Right ventricle myocardium inferior (tissue), 1 donor: ENCODE results near the gene THUMPD2. TPM values are rescaled to one million over a fixed set of nuclear protein-coding genes. Genes with fewer than 3 reads are reported as not detected.

Source experiments
- ATAC-seq: fragments of 200-7000 bp; cut with Tn5 transposase; one replicate; pipeline ENCODE4 v1.9.1; 2020; ENCODE audit warnings: mild to moderate bottlenecking, moderate library complexity
- DNase-seq: peaks from one replicate; pipeline ENCODE4 v3.0.0; 2021; ENCODE audit errors: missing footprints
- intact Hi-C: fragments of 100-400 bp; cut with DNase I; formaldehyde crosslinking; loops from one replicate; pipeline ENCODE4 v1.11.0; 2022
- total RNA-seq: library from RNA; stranded (reverse); fragmentation: NEBNext Ultra II Directional; extraction: Animal tissue kit (Norgen Biotek cat#: 25700); gene quantifications from one replicate; pipeline ENCODE4 v1.2.1, GENCODE V29; 2021
- donor health status: DM: no; HTN: yes; CAD: no; lungs with severe emphysema.

The THUMPD2 gene
- total RNA-seq, 1 donor from 2014 or later = 6.0 TPM

- intact Hi-C loops = loop anchor here (5.0 to 10.0 kb wide), 2 partner anchors 210 to 287 kb away; partner anchors contain the start of gene MAP4K3
- ATAC-seq = no peak
- no peak for DNase-seq
These were observed 54.3 kb downstream of the THUMPD2 start for GRCh38 chr2:39724828-39725144.

GRCh38 chr2:39723946-39724827 is 54.9 kb downstream of the THUMPD2 start:
- DNase-seq (no peak), ATAC-seq (peak; percentile 67)
- intact Hi-C loops = loop anchor here (5.0 to 10.0 kb wide), 2 partner anchors 209 to 287 kb away; partner anchors contain the start of gene MAP4K3

GRCh38 chr2:39723497-39723896 is 55.6 kb downstream of the THUMPD2 start:
- no peak for DNase-seq
- ATAC-seq = peak; percentile 17
- intact Hi-C loops = loop anchor here (5.0 to 10.0 kb wide), 2 partner anchors 209 to 286 kb away; partner anchors contain the start of gene MAP4K3

- no peak for DNase-seq
- intact Hi-C loops = loop anchor here (5.0 to 10.0 kb wide), 2 partner anchors 206 to 284 kb away; partner anchors contain the start of gene MAP4K3
- no peak for ATAC-seq
These were observed 58.1 kb downstream of the THUMPD2 start for GRCh38 chr2:39720970-39721369.

- intact Hi-C loops = no loop called here
- ATAC-seq = no peak
These were observed 59.7 kb downstream of the THUMPD2 start for GRCh38 chr2:39719317-39719716.

DNA sequence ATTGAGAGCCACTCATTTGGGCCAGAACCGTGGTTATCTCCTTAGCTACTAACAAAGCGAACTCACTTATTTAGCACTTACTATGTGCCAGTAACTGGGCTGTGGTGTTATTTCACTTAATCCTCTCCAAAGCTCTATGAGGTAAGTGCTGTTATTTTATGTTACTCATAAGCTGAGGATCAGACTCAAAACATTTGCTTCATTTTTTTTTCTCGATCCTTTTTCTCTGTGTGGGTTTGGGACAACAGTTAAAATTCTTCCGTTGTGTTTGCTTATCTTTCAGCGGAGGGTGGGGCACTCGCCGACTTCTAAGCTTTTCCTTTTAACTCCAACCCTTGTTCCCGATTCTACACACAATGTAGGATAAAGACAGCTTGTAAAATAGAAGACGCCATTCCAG is 60.6 kb downstream of the THUMPD2 start:
- intact Hi-C loops = no loop called here
- no peak for ATAC-seq
- no peak for DNase-seq

More at GRCh38 chr2:39719317-39719716, 59.7 kb downstream of the THUMPD2 start:
- DNase-seq = peak; percentile 53

DNA sequence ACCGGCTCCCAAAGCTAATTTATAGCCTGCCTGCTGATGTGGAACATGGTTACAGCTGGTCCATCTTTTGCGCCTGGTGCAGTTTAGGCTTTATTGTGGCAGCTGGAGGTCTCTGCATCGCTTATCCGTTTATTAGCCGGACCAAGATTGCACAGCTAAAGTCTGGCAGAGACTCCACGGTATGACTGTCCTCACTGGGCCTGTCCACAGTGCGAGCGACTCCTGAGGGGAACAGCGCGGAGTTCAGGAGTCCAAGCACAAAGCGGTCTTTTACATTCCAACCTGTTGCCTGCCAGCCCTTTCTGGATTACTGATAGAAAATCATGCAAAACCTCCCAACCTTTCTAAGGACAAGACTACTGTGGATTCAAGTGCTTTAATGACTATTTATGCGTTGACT is 62.0 kb downstream of the THUMPD2 start:
- DNase-seq (no peak), ATAC-seq (no peak)
- intact Hi-C loops = no loop called here

- intact Hi-C loops = no loop called here
- DNase-seq (no peak), ATAC-seq (no peak)
These were observed 63.2 kb downstream of the THUMPD2 start for GRCh38 chr2:39715822-39716221.

GRCh38 chr2:39715095-39715494 is 64.0 kb downstream of the THUMPD2 start:
- ATAC-seq = no peak
- intact Hi-C loops = no loop called here
- no peak for DNase-seq

DNA sequence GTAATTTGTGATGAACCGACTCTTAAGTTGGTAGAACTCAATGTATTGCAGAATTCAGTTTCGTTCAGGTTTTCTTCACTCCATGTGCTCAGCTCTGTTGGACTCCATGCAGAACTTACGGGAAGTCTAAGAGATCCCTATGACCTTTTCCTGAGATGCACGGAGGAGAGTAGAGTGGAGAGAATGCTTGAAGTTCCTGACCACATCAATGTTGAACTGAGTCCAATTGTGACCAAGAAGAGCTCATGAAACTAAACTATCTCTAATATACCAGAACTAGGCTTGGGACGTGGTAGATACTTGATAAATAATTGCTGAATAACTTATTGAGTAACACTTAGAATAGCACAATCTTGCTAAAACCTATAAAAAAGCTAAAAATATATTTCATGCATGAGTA is 66.1 kb downstream of the THUMPD2 start:
- intact Hi-C loops = no loop called here
- DNase-seq (no peak), ATAC-seq (no peak)

- DNase-seq = no peak
- intact Hi-C loops = no loop called here
- no peak for ATAC-seq
These were observed 68.3 kb downstream of the THUMPD2 start for GRCh38 chr2:39710807-39711206.

DNA sequence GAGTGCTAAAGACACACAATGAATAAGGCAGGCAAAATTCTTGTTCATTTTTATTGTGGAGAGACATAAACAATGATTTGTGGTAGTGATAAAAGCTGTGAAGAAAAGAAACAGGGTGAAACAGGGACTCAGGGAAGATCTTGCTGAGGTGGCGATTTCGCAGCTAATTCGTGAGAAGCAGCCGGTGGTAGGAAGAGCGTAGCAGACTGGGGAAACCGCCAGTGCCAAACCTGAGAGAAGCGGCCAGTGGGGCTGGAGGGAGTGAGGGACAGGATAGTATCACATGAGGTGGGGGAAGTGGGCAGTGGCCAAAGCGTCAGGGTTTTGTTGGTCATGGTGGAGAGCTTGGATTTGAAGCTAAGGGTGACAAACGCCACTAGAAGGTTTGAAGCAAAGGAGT is 71.1 kb downstream of the THUMPD2 start:
- intact Hi-C loops = no loop called here
- no peak for ATAC-seq
- DNase-seq = no peak

GRCh38 chr2:39706945-39707344 is 72.1 kb downstream of the THUMPD2 start:
- ATAC-seq (no peak), DNase-seq (no peak)
- intact Hi-C loops = no loop called here

DNA sequence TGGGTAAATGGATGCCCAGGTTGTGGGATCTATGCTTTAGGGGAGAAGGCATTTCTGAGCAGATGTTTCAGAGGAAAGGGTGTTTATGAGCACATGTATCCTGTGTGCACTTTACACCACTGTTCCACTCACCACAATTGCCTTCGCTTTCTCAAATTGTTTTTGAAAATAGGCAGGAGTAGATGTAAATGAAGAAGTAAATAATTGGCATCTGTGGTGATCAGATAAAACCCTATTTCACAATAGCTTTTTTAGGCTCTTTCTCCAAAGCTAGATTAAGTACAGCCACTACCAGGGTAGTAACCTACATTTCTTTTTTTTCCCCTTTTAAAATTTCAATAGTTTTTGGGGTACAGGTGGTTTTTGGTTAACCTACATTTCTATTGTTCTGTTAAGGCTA is 72.7 kb downstream of the THUMPD2 start:
- intact Hi-C loops = no loop called here
- no peak for DNase-seq
- no peak for ATAC-seq

DNA sequence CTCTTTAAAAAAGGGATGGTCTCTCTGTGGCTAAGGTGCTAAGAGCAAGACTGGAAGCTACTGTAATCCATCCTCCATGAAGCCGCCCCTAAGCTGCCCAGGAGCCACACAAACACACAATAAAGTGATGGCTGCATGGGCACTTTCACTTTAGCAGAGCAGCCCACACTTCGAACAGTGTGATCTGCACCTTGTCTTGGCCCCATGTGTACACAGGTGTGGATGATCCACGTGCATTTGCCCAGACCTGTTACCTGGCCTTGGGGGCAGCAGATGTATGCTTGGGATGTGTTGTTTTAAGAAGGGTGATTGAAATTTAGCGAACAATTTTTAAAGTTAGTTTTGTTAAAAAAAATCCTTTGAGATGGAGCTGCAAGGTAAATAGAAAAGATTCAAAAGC is 73.4 kb downstream of the THUMPD2 start:
- intact Hi-C loops = no loop called here
- DNase-seq (no peak), ATAC-seq (no peak)

GRCh38 chr2:39704540-39704939 is 74.5 kb downstream of the THUMPD2 start:
- no peak for ATAC-seq
- DNase-seq = no peak
- intact Hi-C loops = no loop called here

DNA sequence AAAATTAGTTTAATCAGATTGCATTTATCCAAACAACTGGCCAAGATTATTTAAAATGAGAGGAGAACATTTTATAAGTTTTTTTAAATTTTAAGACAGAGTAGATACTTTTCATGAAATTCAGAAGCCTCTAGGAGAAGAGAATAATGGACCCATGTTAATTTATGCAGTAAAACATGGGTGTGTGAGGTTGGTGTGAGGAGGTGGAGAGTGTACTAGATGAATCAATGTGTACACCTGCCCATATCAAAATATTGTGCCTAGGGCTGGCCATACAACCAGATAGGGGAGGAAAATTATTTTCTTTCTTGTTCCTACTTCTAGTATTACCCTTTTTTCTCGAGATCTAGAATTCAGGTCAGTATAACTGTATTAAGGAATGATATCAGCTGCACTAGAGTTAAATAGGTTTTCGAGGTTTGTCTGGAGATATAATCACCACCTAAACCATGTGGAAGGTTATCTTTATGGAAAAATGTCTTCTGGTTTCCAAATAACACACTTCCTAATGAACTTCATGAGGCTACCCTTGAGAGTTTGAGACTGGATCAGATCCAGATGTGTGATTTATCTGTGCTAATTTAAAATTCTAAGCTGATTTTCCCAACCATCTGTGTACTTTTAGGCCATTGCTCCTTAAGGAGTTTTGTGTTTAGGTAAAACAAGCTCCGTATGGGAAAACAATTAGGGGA is 75.7 kb downstream of the THUMPD2 start:
- no peak for ATAC-seq
- DNase-seq = no peak
- intact Hi-C loops = no loop called here

DNA sequence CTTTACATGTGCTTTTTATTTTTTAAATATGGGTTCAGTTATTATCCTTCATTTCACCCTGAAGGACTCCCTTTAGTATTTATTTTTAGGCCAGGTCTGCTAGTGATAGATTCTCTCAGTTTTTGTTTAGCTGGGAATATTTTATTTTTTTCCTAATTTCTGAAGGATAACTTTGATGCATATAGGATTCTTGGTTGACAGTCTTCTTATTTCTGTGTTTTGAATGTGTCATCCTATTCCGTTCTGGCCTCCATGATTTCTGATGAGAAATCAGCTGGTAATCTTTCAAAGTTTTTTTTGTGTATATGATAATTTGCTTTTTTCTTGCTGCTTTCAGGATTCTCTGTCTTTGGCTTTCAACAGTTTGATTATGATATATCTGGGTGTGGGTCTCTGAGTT is 77.9 kb downstream of the THUMPD2 start:
- intact Hi-C loops = no loop called here
- DNase-seq (no peak), ATAC-seq (no peak)

- no peak for DNase-seq
- intact Hi-C loops = loop anchor here (2.0 to 5.0 kb wide), 3 partner anchors 103 to 260 kb away; partner anchors contain the start of gene MAP4K3
These were observed 81.6 kb downstream of the THUMPD2 start for GRCh38 chr2:39697454-39697853.

GRCh38 chr2:39696838-39697237 is 82.2 kb downstream of the THUMPD2 start:
- ATAC-seq (peak; percentile 54), DNase-seq (no peak)
- intact Hi-C loops = loop anchor here (1.0 to 5.0 kb wide), 4 partner anchors 102 to 318 kb away; partner anchors contain the start of gene MAP4K3

More at GRCh38 chr2:39697454-39697853, 81.6 kb downstream of the THUMPD2 start:
- ATAC-seq = peak; percentile 57
